K562 (cell line): Measurements from ENCODE around the gene EXOC4. TPM values are rescaled to one million over a fixed set of nuclear protein-coding genes. Genes with fewer than 3 reads are reported as not detected.

Experiments used
- ATAC-seq: fragments of 200-7000 bp; cut with Tn5 transposase; 3 replicates; pipeline ENCODE4 v1.9.1; 2020; ENCODE audit warnings: moderate library complexity
- BruUV-seq: library from RNA; stranded (reverse); fragments of 400-500 nt; replicated peaks from 2 replicates; lab custom pipeline; 2021; lab: Mats Ljungman, UMichigan
- CTCF ChIA-PET: fragments of 300-600 bp; formaldehyde crosslinking; extraction: SDS; loops from one replicate; lab custom pipeline; 2021; ENCODE audit warnings: low intra/inter-chr PET ratio; lab: Yijun Ruan, JAX
- POLR2A ChIA-PET: fragments of 300-600, 350-650 bp; sonication (Branson Sonifier 250); formaldehyde crosslinking; extraction: SDS; loops from one replicate; lab custom pipeline; 2021; ENCODE audit warnings: antibody characterized with exemption, inconsistent platforms; lab: Yijun Ruan, JAX
- DNase-seq, 4 experiments: peaks; one replicate each; pipeline versions ENCODE4 v3.0.0 to v3.0.0-alpha.2; 2011 to 2018; ENCODE audit warnings: low spot score in 3 of 4, mixed read lengths in 3 of 4; ENCODE audit errors: extremely low read depth in 1 of 4
- FAIRE-seq: peaks from 2 replicates; lab custom pipeline; 2011; peaks lifted over from hg19 to GRCh38; lab: Jason Lieb, UNC
- H2AFZ ChIP-seq: 2 replicates; pipeline ENCODE4 v1.6.0; 2011; ENCODE audit warnings: low read depth, low read length, control low read depth, inconsistent platforms
- H3K27ac ChIP-seq: fragments of 200-600 bp; 3 replicates; pipeline ENCODE4 v1.8.0; 2011; ENCODE audit warnings: low read depth, mild to moderate bottlenecking, control low read depth, inconsistent platforms, low read length, moderate library complexity, mixed read lengths; ENCODE audit errors: extremely low read depth
- H3K27me3 ChIP-seq, 2 experiments: fragments of 300-600 bp in 1 of 2; 2 replicates in 1 of 2; 3 replicates in 1 of 2; pipeline versions ENCODE4 v1.6.0 to v1.8.0; 2011; ENCODE audit warnings: inconsistent platforms in 2 of 2, low read length in 2 of 2, mild to moderate bottlenecking in 1 of 2, mixed read lengths in 1 of 2, moderate library complexity in 1 of 2; ENCODE audit not compliant: control insufficient read depth in 2 of 2, insufficient read depth in 2 of 2
- H3K36me3 ChIP-seq: fragments of 300-600 bp; 3 replicates; pipeline ENCODE4 v1.8.0; 2011; ENCODE audit warnings: mild to moderate bottlenecking, low read length, inconsistent platforms; ENCODE audit not compliant: control insufficient read depth, insufficient read depth
- H3K4me1 ChIP-seq, 2 experiments: fragments of 200-600 bp in 1 of 2; replicated peaks in 1 of 2; 2 replicates in 1 of 2; 3 replicates in 1 of 2; pipeline versions ENCODE4 v1.5.1 to v1.8.0; 2011; ENCODE audit warnings: inconsistent platforms in 2 of 2, low read length in 2 of 2, mild to moderate bottlenecking in 1 of 2, mixed read lengths in 1 of 2, moderate library complexity in 1 of 2; ENCODE audit not compliant: control insufficient read depth in 2 of 2, insufficient read depth in 2 of 2
- H3K4me2 ChIP-seq: 2 replicates; pipeline ENCODE4 v1.6.1; 2011; ENCODE audit warnings: low read length, control low read depth, inconsistent platforms, mixed read lengths; ENCODE audit not compliant: insufficient read depth
- H3K4me3 ChIP-seq: fragments of 200-600 bp; sonication (generic), shearing (Covaris generic); 2 replicates; pipeline ENCODE4 v1.5.1; 2016; ENCODE audit warnings: control low read depth, inconsistent platforms
- H3K79me2 ChIP-seq: fragments of 200-600 bp; 3 replicates; pipeline ENCODE4 v1.8.0; 2011; ENCODE audit warnings: low read length, inconsistent platforms; ENCODE audit not compliant: control insufficient read depth, insufficient read depth
- H3K9ac ChIP-seq, 2 experiments: 2 replicates each; pipeline versions ENCODE4 v1.6.0 to v1.6.1; 2011; ENCODE audit warnings: low read depth in 2 of 2, low read length in 2 of 2, control low read depth in 1 of 2, inconsistent platforms in 1 of 2, mild to moderate bottlenecking in 1 of 2, mixed read lengths in 1 of 2; ENCODE audit not compliant: insufficient read depth in 1 of 2
- H3K9me1 ChIP-seq: one replicate; pipeline ENCODE4 v1.6.0; 2011; ENCODE audit warnings: inconsistent platforms, mild to moderate bottlenecking, low read length, moderate library complexity; ENCODE audit not compliant: control insufficient read depth, insufficient read depth
- H3K9me3 ChIP-seq: replicated peaks from 2 replicates; pipeline ENCODE4 v1.5.1; 2011; ENCODE audit warnings: low read depth, low read length, inconsistent platforms; ENCODE audit not compliant: control insufficient read depth, insufficient read depth
- H4K20me1 ChIP-seq: replicated peaks from 2 replicates; pipeline ENCODE4 v1.6.1; 2011; ENCODE audit warnings: low read length, inconsistent platforms, mixed read lengths; ENCODE audit not compliant: control insufficient read depth, insufficient read depth
- CBFA2T3 ChIP-seq: fragments of 450-650 bp; IDR thresholded peaks from 2 replicates; pipeline ENCODE4 v1.6.1; 2017
- CHAMP1 ChIP-seq: fragments of 450-650 bp; IDR thresholded peaks from 2 replicates; pipeline ENCODE4 v1.6.1; 2016; ENCODE audit warnings: mild to moderate bottlenecking
- WGBS: fragments of 100-300 bp; shearing (Covaris generic); methylation state at CpG from one replicate; pipeline ENCODE4 v1.1.6; 2016; ENCODE audit warnings: low coverage, mixed read lengths; ENCODE audit not compliant: insufficient coverage; ENCODE audit errors: missing lambda C conversion rate; 5-methylcytosine and 5-hydroxymethylcytosine counted together
- in situ Hi-C: fragments of 300-500 bp; cut with MboI; formaldehyde crosslinking; loops from 4 replicates; pipeline ENCODE4 v1.15.0; 2018; ENCODE audit warnings: inconsistent platforms, mixed read lengths
- intact Hi-C: fragments of 100-400 bp; cut with micrococcal nuclease; formaldehyde crosslinking; loops from 2 replicates; pipeline ENCODE4 v1.14.2; 2022
- polyA plus RNA-seq, 8 experiments: library from polyadenylated mRNA; depleted of rRNA in 4 of 8; stranded (reverse) in 5 of 8; unstranded in 3 of 8; fragments of >200 nt; fragmentation: Nextera tagmentation in 2 of 8; fragmentation: Illumina TruSeq in 1 of 8; extraction: Ambion mirVana in 2 of 8; extraction: Trizol in 1 of 8; gene quantifications; 2 replicates each; pipeline versions ENCODE4 v1.2.1 to v1.2.3, GENCODE V29; 2011 to 2014; ENCODE audit warnings: inconsistent platforms in 1 of 8, missing spikeins in 1 of 8
- total RNA-seq, 7 experiments: library from RNA; depleted of rRNA in 6 of 7; stranded (reverse); fragments of >200 nt in 6 of 7; fragmentation: Illumina TruSeq in 2 of 7; extraction: Trizol in 2 of 7; gene quantifications; 2 replicates each; pipeline versions ENCODE4 v1.2.1 to v1.2.3, GENCODE V29; 2011 to 2021; ENCODE audit warnings: low replicate concordance in 1 of 7

EXOC4 gene
- total and polyA plus RNA-seq, 9 of the 15 experiments (the other 6 are each of a cell fraction or from before 2014, with no cell fraction given) = 18.5 to 73.1 (median 46.6) TPM

- TF ChIP-seq CHAMP1 = no peak
- TF ChIP-seq, all 486 proteins: peak for 0
These were observed 444.7 kb downstream of the EXOC4 start (continued) for GRCh38 chr7:133697585-133697984.

GRCh38 chr7:133698127-133698526 is 445.2 kb downstream of the EXOC4 start:
- Histone ChIP-seq H3K79me2 (no peaks in the 10 kb centered on the region), H3K27me3 (no peaks in the 10 kb centered on the region), H3K4me2 (no peak overlapping the region), H3K36me3 (no peaks in the 10 kb centered on the region), H3K4me1 (no peaks in the 10 kb centered on the region), H3K9ac (no peak overlapping the region), H3K4me3 (no peak overlapping the region), H3K27ac (no peak overlapping the region), H4K20me1 (no peaks in the 10 kb centered on the region), H3K9me3 (no peaks in the 10 kb centered on the region), H2AFZ (no peak overlapping the region), H3K9me1 (no peaks in the 10 kb centered on the region)
- CTCF ChIA-PET = no interaction called here
- POLR2A ChIA-PET = interaction anchor here (0.7 kb wide), 1 partner anchor 535 kb away, joined by 3 read pairs; no protein-coding TSS in a partner anchor
- intact Hi-C loops = no loop called here
- WGBS = 45% methylated on average over 6 of the region's 6 CpGs
- FAIRE-seq = no peak
- in situ Hi-C loops = no loop called here
- DNase-seq = no peak
- no peak for TF ChIP-seq CBFA2T3
- BruUV-seq = no TSS peak
- no peak for ATAC-seq
